OCI-LY7 (cell line): ENCODE data around the gene CMIP. TPM values are rescaled to one million over a fixed set of nuclear protein-coding genes. Genes with fewer than 3 reads are reported as not detected.

Experiments used
- BruUV-seq: library from RNA; stranded (reverse); fragments of 400-500 nt; replicated peaks from 2 replicates; lab custom pipeline; 2021; lab: Mats Ljungman, UMichigan
- CTCF ChIA-PET: fragments of 300-600 bp; sonication (Branson Sonifier 250); formaldehyde crosslinking; loops from one replicate; lab custom pipeline; 2022; ENCODE audit warnings: antibody characterized with exemption; ENCODE audit not compliant: unreplicated experiment; lab: Charles Lee
- POLR2A ChIA-PET: fragments of 300-600 bp; sonication (Branson Sonifier 250); formaldehyde crosslinking; loops from one replicate; lab custom pipeline; 2022; ENCODE audit warnings: antibody characterized with exemption; lab: Charles Lee
- DNase-seq: peaks from one replicate; pipeline ENCODE4 v3.0.0-alpha.2; 2015; ENCODE audit warnings: low spot score
- H2AFZ ChIP-seq: fragments of 200-600 bp; sonication (generic), shearing (Covaris generic); 2 replicates; pipeline ENCODE4 v1.6.1; 2014; ENCODE audit warnings: mild to moderate bottlenecking, antibody characterized with exemption, low read length, moderate library complexity
- H3K27ac ChIP-seq: fragments of 200-600 bp; sonication (generic); 2 replicates; pipeline ENCODE4 v1.5.1; 2014; ENCODE audit warnings: mixed run types, low read depth, mild to moderate bottlenecking, moderate library complexity, low read length, inconsistent platforms; ENCODE audit not compliant: poor library complexity, severe bottlenecking
- H3K36me3 ChIP-seq: fragments of 200-600 bp; sonication (generic); 2 replicates; pipeline ENCODE4 v1.6.1; 2014; ENCODE audit warnings: mild to moderate bottlenecking, antibody characterized with exemption, low read length, moderate library complexity, mixed read lengths; ENCODE audit not compliant: insufficient read depth
- H3K4me1 ChIP-seq: fragments of 200-600 bp; sonication (generic); 2 replicates; pipeline ENCODE4 v1.5.1; 2014; ENCODE audit warnings: mild to moderate bottlenecking, low read length; ENCODE audit not compliant: insufficient read depth, poor library complexity, severe bottlenecking
- H3K4me2 ChIP-seq: fragments of 200-600 bp; sonication (generic); 2 replicates; pipeline ENCODE4 v1.6.1; 2014; ENCODE audit warnings: mild to moderate bottlenecking, low read length
- H3K4me3 ChIP-seq: fragments of 200-600 bp; sonication (generic); 2 replicates; pipeline ENCODE4 v1.5.1; 2014; ENCODE audit warnings: mild to moderate bottlenecking, low read depth, low read length; ENCODE audit not compliant: poor library complexity, severe bottlenecking
- H3K79me2 ChIP-seq: fragments of 200-600 bp; sonication (generic); 2 replicates; pipeline ENCODE4 v1.6.1; 2016; ENCODE audit warnings: low read depth, mild to moderate bottlenecking, low read length, moderate library complexity, mixed read lengths; ENCODE audit not compliant: insufficient read depth
- H3K9me2 ChIP-seq: fragments of 200-600 bp; sonication (generic); 2 replicates; pipeline ENCODE4 v1.6.1; 2016; ENCODE audit warnings: mild to moderate bottlenecking, low read length, mixed read lengths; ENCODE audit not compliant: insufficient read depth
- H3K9me3 ChIP-seq: fragments of 200-600 bp; sonication (generic); 2 replicates; pipeline ENCODE4 v1.6.1; 2014; ENCODE audit warnings: mild to moderate bottlenecking, mixed run types, low read length, mixed read lengths
- H4K20me1 ChIP-seq: fragments of 200-600 bp; sonication (generic); 2 replicates; pipeline ENCODE4 v1.6.1; 2014; ENCODE audit warnings: mild to moderate bottlenecking, antibody characterized with exemption, low read length, moderate library complexity, mixed read lengths; ENCODE audit not compliant: insufficient read depth
- EZH2phosphoT487 ChIP-seq: fragments of 200-600 bp; sonication (generic); IDR thresholded peaks from 2 replicates; pipeline ENCODE4 v1.6.1; 2018; ENCODE audit warnings: low read depth, borderline replicate concordance, mild to moderate bottlenecking, mixed run types, antibody characterized with exemption, low read length, moderate library complexity, mixed read lengths
- intact Hi-C: fragments of 100-400 bp; cut with micrococcal nuclease; formaldehyde crosslinking; loops from one replicate; pipeline ENCODE4 v1.10.0; 2022; ENCODE audit not compliant: unreplicated experiment
- total RNA-seq, 2 experiments: library from RNA; depleted of rRNA in 1 of 2; stranded (reverse); fragments of >200 nt in 1 of 2; shearing (Covaris generic) in 1 of 2; gene quantifications; 2 replicates each; pipeline ENCODE4 v1.2.3, GENCODE V29; 2014 to 2022
- TF ChIP-seq, protein P1 (sequence below): fragments of 200-600 bp; sonication (generic); conservative IDR thresholded peaks from 2 replicates; pipeline ENCODE4 v1.5.1; 2014; ENCODE audit warnings: mild to moderate bottlenecking, antibody characterized with exemption, low read length, moderate library complexity, mixed read lengths

Gene CMIP
- total RNA-seq, 2 experiments from 2014 or later = 15.4 to 70.3 TPM

DNA sequence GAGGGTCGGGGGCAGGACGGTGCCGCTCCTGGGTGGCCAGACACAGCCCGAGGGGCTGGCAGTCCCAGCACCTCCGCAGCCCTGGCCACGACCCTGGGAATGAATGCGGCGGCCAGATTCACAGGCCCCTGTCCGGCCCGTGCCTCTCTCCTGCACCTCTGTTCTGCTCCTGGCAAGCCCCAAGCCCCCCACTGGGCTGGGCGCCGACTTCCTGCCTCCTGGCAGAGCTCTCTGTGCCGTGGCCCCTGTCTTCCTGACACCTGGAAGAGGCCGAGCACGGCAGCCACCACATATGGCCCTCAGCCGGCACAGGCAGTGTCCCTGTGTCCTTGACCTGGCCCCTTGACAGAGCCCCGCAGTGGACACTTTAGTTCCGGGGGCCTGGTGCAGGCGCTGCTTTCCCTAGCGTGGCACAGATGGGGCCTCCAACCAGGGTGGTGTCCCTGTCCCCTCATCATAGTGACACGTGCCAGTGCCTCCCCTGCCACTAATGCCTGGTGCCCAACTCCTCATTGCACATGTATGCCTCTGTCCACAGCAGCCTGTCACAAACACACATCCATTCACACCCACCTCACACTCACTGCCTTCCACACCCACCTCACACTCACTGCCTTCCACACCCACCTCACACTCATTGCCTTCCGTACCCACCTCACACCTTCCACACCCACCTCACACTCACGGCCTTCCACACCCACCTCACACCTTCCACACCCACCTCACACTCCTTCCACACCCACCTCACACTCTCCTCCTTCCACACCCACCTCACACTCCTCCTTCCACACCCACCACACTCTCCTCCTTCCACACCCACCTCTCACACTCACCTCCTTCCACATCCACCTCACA lies 223.9 kb downstream of the CMIP start:
- Histone ChIP-seq H3K79me2 (no peaks in the 10 kb centered on the region), H3K4me2 (no peak overlapping the region), H3K9me2 (no peaks in the 10 kb centered on the region), H3K9me3 (no peaks in the 10 kb centered on the region), H3K4me3 (no peak overlapping the region), H3K4me1 (no peaks in the 10 kb centered on the region), H3K27ac (no peak overlapping the region), H3K36me3 (peaks cover 5% of the 10 kb centered on the region; the same call in 1 of the 2 replicates), H2AFZ (no peak overlapping the region), H4K20me1 (no peaks in the 10 kb centered on the region)
- intact Hi-C loops = no loop called here
- CTCF ChIA-PET = no interaction called here
- TF ChIP-seq, protein P1, sequence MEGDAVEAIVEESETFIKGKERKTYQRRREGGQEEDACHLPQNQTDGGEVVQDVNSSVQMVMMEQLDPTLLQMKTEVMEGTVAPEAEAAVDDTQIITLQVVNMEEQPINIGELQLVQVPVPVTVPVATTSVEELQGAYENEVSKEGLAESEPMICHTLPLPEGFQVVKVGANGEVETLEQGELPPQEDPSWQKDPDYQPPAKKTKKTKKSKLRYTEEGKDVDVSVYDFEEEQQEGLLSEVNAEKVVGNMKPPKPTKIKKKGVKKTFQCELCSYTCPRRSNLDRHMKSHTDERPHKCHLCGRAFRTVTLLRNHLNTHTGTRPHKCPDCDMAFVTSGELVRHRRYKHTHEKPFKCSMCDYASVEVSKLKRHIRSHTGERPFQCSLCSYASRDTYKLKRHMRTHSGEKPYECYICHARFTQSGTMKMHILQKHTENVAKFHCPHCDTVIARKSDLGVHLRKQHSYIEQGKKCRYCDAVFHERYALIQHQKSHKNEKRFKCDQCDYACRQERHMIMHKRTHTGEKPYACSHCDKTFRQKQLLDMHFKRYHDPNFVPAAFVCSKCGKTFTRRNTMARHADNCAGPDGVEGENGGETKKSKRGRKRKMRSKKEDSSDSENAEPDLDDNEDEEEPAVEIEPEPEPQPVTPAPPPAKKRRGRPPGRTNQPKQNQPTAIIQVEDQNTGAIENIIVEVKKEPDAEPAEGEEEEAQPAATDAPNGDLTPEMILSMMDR = no peak
- TF ChIP-seq EZH2phosphoT487 = no peak
- DNase-seq = no peak
- no TSS peak for BruUV-seq
- POLR2A ChIA-PET = no interaction called here

DNA sequence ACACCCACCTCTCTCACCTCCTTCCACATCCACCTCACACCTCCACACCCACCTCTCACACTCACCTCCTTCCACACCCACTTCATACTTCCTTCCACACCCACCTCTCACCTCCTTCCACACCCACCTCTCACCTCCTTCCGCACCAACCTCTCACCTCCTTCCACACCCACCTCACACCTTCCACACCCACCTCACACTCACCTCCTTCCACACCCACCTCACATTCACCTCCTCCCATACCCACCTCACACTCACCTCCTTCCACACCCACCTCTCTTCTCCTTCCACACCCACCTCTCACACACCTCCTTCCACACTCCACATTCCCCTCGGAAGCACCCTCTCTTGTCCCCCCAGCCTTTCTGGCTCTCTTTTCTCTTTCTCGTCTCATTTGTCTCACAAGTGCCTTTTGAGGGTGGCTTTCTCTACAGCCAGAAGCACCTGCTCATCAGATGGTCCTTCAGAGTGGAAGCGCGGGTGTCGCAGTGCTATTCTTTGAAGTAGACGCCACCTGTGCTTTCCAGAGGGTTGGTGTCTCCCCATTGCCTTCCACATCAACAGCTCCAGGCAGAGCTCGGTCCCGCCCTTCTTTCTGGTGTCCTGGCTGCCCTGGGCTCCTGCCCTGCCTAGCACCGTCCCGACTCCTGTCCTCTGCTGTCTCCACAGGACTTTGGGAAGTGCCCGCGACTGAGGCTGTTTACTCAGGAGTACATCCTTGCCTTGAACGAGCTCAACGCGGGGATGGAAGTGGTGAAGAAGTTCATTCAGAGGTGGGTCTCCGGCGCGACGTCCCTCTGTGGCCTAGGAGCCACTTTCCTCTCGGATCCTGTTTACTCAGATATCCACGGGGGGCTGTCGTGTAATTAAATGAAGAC lies 225.1 kb downstream of the CMIP start:
- no TSS peak for BruUV-seq
- H2AFZ ChIP-seq = no peak overlapping the region
- H3K36me3 ChIP-seq = peaks cover 4% of the 10 kb centered on the region; the same call in 1 of the 2 replicates
- no peaks in the 10 kb centered on the region for H3K9me2 ChIP-seq
- no peaks in the 10 kb centered on the region for H4K20me1 ChIP-seq
- H3K4me2 ChIP-seq = no peak overlapping the region
- H3K27ac ChIP-seq = no peak overlapping the region
- H3K4me1 ChIP-seq = no peaks in the 10 kb centered on the region
- TF ChIP-seq, protein P1 = no peak
- no peak for TF ChIP-seq EZH2phosphoT487
- H3K9me3 ChIP-seq = no peaks in the 10 kb centered on the region
- H3K79me2 ChIP-seq = no peaks in the 10 kb centered on the region
- DNase-seq = no peak
- no peak overlapping the region for H3K4me3 ChIP-seq
- ChIA-PET CTCF (no interaction called here), POLR2A (no interaction called here)
- intact Hi-C loops = no loop called here
